ENCODE results near the gene MOSMO. TPM values are rescaled to one million over a fixed set of nuclear protein-coding genes. Genes with fewer than 3 reads are reported as not detected.
A peak's percentile ranks its signal among the peaks of the same experiment; 100 is the strongest.

Gene MOSMO
- total and polyA plus RNA-seq, 2 of the 13 experiments (the other 11 are each of a cell fraction or from before 2014, with no cell fraction given) = 26.7 to 32.6 TPM

DNA sequence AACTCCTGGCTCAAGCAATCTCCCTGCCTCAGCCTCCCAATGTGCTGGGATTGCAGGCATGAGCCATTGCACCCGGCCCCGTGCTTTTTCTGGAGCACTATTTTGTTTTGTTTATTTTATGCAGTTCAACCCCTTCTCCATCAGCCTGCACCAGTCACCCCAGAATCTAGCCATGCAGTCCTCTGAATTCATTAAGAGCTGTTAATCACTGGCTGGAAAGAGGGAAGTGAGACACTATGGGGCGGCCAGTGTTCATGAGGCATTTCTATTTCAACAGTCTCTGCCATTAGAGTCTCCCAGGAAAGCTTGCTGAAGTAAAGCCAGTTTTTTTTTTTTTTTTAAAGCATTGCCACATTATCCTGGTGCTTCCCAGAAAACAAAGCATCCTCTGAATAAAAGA, 86.1 kb downstream of the MOSMO start (continued):
- TF ChIP-seq, protein P1, sequence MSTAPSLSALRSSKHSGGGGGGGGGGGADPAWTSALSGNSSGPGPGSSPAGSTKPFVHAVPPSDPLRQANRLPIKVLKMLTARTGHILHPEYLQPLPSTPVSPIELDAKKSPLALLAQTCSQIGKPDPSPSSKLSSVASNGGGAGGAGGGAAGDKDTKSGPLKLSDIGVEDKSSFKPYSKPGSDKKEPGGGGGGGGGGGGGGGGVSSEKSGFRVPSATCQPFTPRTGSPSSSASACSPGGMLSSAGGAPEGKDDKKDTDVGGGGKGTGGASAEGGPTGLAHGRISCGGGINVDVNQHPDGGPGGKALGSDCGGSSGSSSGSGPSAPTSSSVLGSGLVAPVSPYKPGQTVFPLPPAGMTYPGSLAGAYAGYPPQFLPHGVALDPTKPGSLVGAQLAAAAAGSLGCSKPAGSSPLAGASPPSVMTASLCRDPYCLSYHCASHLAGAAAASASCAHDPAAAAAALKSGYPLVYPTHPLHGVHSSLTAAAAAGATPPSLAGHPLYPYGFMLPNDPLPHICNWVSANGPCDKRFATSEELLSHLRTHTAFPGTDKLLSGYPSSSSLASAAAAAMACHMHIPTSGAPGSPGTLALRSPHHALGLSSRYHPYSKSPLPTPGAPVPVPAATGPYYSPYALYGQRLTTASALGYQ (CRISPR knock-in tag; IDR thresholded peaks at IDR 0.05) = no peak

DNA sequence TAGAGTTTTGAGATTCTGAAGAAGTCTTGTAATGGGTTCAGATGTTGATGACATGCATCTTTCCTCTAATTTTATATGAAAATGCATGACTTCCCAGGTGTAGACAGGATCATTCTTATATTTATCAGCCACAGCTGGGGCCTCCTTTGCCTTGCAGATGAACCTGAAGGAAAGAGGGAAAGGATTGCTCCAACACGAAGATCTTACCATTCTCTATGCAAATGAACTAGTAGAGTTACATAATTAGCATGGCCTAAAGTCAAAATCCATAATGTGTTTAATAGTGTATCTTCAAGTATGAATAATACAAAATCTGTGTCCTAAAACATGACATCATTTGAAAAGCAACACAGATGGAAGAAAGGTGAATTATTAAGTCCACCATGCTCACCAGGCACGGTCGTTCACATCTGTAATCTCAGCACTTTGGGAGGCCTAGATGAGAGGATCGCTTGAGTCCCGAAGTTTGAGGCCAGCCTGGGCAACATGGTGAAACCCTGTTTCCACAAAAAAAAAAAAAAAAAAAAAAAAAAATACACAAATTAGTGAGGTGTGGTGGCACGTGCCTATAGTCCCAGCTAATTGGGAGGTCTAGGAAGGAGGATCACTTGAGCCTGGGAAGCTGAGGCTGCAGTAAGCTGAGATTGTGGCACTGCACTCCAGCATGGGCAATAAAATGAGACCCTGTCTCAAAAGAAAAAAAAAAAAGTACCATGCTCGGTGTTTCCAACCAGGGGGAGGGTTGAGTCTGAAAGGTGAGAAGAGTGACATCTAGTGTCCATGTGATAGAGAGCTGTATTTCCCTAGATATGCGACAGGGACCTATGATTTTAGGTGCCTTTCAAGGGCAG, 90.7 kb downstream of the MOSMO start:
- Histone ChIP-seq H3K4me3 (replicated peaks in 1 of 3; ENCODE audit: insufficient read depth in 1 of 3, low read depth in 2 of 3, low read length in 3 of 3) (peak overlapping the region in 1 of 3 experiments; percentile 25; a peak in 1 of 6 replicates), H2AFZ (ENCODE audit: low read length) (peak overlapping the region; percentile 1), H3K4me1 (ENCODE audit: insufficient read depth, low read length) (peaks cover 29% of the 10 kb centered on the region), H3K27ac (ENCODE audit: extremely low read length, insufficient read depth, low read length) (no peak overlapping the region), H3K79me2 (ENCODE audit: insufficient read depth, low read length) (no peaks in the 10 kb centered on the region), H3K4me2 (ENCODE audit: low read depth, low read length) (peak overlapping the region; percentile 71), H3K27me3 (ENCODE audit: control insufficient read depth in 1 of 2, insufficient read depth in 2 of 2, low read length in 2 of 2) (peaks cover 0 to 15% of the 10 kb centered on the region in 2 experiments; a peak in 3 of 5 replicates), H3K9ac (ENCODE audit: insufficient read depth, low read depth, low read length) (peak overlapping the region; percentile 18; the same call in 1 of the 2 replicates), H3K36me3 (replicated peaks in 1 of 2; ENCODE audit: control insufficient read depth in 1 of 2, insufficient read depth in 2 of 2, low read length in 2 of 2) (no peaks in the 10 kb centered on the region), H3K9me3 (ENCODE audit: low read length) (no peaks in the 10 kb centered on the region), H4K20me1 (ENCODE audit: insufficient read depth, low read length) (no peaks in the 10 kb centered on the region)
- POLR2A ChIA-PET = interaction anchor here (0.7 to 1.0 kb wide), 3 partner anchors 11 to 101 kb away, joined by 3 to 4 read pairs (median 3); no protein-coding TSS in a partner anchor
- CTCF ChIA-PET (ENCODE audit: low intra/inter-chr PET ratio, low total read pairs) = interaction anchor here (1.2 to 1.7 kb wide), 2 partner anchors 90 to 98 kb away, joined by 4 to 18 read pairs; partner anchors contain the start of gene PDZD9
- BruUV-seq (replicated peaks) = no TSS peak
- in situ Hi-C loops (cut with HindIII; ENCODE audit: extremely low pct_ligation_motif_present, low pct_unique_long_range_greater_than_20kb) (loop anchor here (5.0 to 25.0 kb wide), 2 partner anchors 101 to 286 kb away; no protein-coding TSS in a partner anchor), intact Hi-C loops (cut with micrococcal nuclease; ENCODE audit: unreplicated experiment) (loop anchor here (1.0 kb wide), 2 partner anchors 90 to 97 kb away; partner anchors contain the start of gene PDZD9)
- peak; percentile 71 for FAIRE-seq
- peak; percentile 95 for ATAC-seq
- WGBS (ENCODE audit: low lambda C conversion rate) = 23% methylated on average over 8 of the region's 8 CpGs
- peak; percentile 89 for DNase-seq (ENCODE audit: low spot score)
- TF ChIP-seq JARID2 (CRISPR knock-in tag; IDR thresholded peaks at IDR 0.05; ENCODE audit: insufficient replicate concordance) (peak; percentile 57), RAD21 (CRISPR knock-in tag; IDR thresholded peaks at IDR 0.05) (peak; percentile 71), CCAR2 (optimal IDR thresholded peaks at IDR 0.05; ENCODE audit: low read depth, low read length) (peak; percentile 30), ZNF569 (CRISPR knock-in tag; IDR thresholded peaks at IDR 0.05; ENCODE audit: borderline replicate concordance) (no peak), ZNF549 (CRISPR knock-in tag; IDR thresholded peaks at IDR 0.05) (no peak), SIX1 (CRISPR knock-in tag; IDR thresholded peaks at IDR 0.05; ENCODE audit: borderline replicate concordance) (peak; percentile 37; the same call in 1 of the 2 replicates), ARNT2 (CRISPR knock-in tag; IDR thresholded peaks at IDR 0.05; ENCODE audit: low read depth) (peak; percentile 50; the same call in 1 of the 2 replicates), SMARCC2 (IDR thresholded peaks at IDR 0.05) (0 out of 2 replicates have a peak, but pooled peaks have one; percentile 6), SMAD3 (CRISPR knock-in tag; IDR thresholded peaks at IDR 0.05) (0 out of 2 replicates have a peak, but pooled peaks have one; percentile 54), ZNF720 (CRISPR knock-in tag; IDR thresholded peaks at IDR 0.05) (no peak), RCOR2 (CRISPR knock-in tag; IDR thresholded peaks at IDR 0.05) (0 out of 2 replicates have a peak, but pooled peaks have one; percentile 25)
- TF ChIP-seq, protein P2, sequence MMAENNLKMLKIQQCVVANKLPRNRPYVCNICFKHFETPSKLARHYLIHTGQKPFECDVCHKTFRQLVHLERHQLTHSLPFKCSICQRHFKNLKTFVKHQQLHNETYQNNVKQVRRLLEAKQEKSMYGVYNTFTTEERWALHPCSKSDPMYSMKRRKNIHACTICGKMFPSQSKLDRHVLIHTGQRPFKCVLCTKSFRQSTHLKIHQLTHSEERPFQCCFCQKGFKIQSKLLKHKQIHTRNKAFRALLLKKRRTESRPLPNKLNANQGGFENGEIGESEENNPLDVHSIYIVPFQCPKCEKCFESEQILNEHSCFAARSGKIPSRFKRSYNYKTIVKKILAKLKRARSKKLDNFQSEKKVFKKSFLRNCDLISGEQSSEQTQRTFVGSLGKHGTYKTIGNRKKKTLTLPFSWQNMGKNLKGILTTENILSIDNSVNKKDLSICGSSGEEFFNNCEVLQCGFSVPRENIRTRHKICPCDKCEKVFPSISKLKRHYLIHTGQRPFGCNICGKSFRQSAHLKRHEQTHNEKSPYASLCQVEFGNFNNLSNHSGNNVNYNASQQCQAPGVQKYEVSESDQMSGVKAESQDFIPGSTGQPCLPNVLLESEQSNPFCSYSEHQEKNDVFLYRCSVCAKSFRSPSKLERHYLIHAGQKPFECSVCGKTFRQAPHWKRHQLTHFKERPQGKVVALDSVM (CRISPR knock-in tag; IDR thresholded peaks at IDR 0.05) = peak; percentile 64; the same call in 1 of the 2 replicates
- TF ChIP-seq, protein P3, sequence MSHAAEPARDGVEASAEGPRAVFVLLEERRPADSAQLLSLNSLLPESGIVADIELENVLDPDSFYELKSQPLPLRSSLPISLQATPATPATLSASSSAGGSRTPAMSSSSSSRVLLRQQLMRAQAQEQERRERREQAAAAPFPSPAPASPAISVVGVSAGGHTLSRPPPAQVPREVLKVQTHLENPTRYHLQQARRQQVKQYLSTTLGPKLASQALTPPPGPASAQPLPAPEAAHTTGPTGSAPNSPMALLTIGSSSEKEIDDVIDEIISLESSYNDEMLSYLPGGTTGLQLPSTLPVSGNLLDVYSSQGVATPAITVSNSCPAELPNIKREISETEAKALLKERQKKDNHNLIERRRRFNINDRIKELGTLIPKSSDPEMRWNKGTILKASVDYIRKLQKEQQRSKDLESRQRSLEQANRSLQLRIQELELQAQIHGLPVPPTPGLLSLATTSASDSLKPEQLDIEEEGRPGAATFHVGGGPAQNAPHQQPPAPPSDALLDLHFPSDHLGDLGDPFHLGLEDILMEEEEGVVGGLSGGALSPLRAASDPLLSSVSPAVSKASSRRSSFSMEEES (CRISPR knock-in tag; IDR thresholded peaks at IDR 0.05) = peak; percentile 50; the same call in 1 of the 2 replicates

All from HepG2 (cell line).